ENCODE results near the gene DSTYK. TPM values are rescaled to one million over a fixed set of nuclear protein-coding genes. Genes with fewer than 3 reads are reported as not detected.

The DSTYK gene
- total RNA-seq, 1 donor from 2014 or later = 11.7 TPM

- H3K4me3 Mint-ChIP-seq = no peak overlapping the region
- H3K9me3 Mint-ChIP-seq = no peaks in the 10 kb centered on the region
- H3K36me3 Mint-ChIP-seq = no peaks in the 10 kb centered on the region
- no peak overlapping the region for H3K27ac Mint-ChIP-seq
- peaks cover 24% of the 10 kb centered on the region for H3K4me1 Mint-ChIP-seq (ENCODE audit: unreplicated experiment)
- no peak for DNase-seq (ENCODE audit: extremely low spot score, unreplicated experiment)
- no peaks in the 10 kb centered on the region for H3K27me3 Mint-ChIP-seq
- TF ChIP-seq, protein P1, sequence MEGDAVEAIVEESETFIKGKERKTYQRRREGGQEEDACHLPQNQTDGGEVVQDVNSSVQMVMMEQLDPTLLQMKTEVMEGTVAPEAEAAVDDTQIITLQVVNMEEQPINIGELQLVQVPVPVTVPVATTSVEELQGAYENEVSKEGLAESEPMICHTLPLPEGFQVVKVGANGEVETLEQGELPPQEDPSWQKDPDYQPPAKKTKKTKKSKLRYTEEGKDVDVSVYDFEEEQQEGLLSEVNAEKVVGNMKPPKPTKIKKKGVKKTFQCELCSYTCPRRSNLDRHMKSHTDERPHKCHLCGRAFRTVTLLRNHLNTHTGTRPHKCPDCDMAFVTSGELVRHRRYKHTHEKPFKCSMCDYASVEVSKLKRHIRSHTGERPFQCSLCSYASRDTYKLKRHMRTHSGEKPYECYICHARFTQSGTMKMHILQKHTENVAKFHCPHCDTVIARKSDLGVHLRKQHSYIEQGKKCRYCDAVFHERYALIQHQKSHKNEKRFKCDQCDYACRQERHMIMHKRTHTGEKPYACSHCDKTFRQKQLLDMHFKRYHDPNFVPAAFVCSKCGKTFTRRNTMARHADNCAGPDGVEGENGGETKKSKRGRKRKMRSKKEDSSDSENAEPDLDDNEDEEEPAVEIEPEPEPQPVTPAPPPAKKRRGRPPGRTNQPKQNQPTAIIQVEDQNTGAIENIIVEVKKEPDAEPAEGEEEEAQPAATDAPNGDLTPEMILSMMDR (conservative IDR thresholded peaks at IDR 0.05) = no peak
Observed at GRCh38 chr1:205249651-205250050, 38.1 kb upstream of the DSTYK start.

- no peaks in the 10 kb centered on the region for H3K27me3 Mint-ChIP-seq
- TF ChIP-seq, protein P1 (conservative IDR thresholded peaks at IDR 0.05) = no peak
- H3K9me3 Mint-ChIP-seq = no peaks in the 10 kb centered on the region
- no peak overlapping the region for H3K4me3 Mint-ChIP-seq
- peak; percentile 75 for DNase-seq (ENCODE audit: extremely low spot score, unreplicated experiment)
- no peaks in the 10 kb centered on the region for H3K36me3 Mint-ChIP-seq
- peaks cover 24% of the 10 kb centered on the region for H3K4me1 Mint-ChIP-seq (ENCODE audit: unreplicated experiment)
- H3K27ac Mint-ChIP-seq = no peak overlapping the region
Observed at GRCh38 chr1:205248793-205249601, 37.5 kb upstream of the DSTYK start.

DNA sequence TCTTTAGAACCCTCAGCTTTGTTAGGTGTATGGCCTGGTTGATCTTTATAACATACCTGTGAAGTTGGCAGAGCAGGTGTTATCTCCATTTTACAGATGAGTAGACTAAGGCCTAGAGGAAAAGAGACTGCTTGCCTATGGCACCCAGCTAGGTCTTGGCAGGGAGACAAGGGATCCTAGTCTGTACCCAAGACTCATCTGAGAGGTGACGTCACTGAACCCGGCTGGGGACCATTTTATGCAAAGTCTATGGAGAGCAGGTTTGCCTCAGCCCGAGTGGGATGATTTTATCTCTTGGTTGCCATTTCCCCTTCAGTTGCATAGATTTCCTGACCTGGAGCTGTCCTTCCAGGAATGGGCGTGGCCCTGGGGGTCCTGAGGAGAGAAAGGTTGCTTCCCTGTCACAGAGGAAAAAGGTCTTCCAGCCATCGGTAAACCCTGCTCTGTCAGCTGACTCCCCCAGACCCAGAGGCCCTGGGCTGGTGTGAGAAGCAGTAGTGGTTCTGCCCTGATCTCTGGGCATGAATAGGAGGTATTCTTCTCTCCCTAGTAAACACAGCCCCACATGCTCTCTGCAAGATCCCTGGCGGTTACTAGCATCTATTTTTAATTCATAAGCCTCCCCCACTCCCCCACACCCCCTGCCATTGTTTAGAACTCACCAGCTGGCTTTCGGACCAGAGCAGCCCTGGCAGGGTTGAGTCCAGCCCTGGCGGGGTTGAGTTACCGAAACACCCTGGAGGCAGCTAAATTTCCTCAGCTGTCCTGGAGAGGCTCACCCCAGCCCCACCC lies 35.8 kb upstream of the DSTYK start:
- Mint-ChIP-seq H3K4me1 (ENCODE audit: unreplicated experiment) (peaks cover 24% of the 10 kb centered on the region), H3K27ac (no peak overlapping the region), H3K36me3 (peaks cover 2% of the 10 kb centered on the region), H3K9me3 (no peaks in the 10 kb centered on the region), H3K4me3 (no peak overlapping the region), H3K27me3 (no peaks in the 10 kb centered on the region)
- no peak for DNase-seq (ENCODE audit: extremely low spot score, unreplicated experiment)
- TF ChIP-seq, protein P1 (conservative IDR thresholded peaks at IDR 0.05) = no peak

GRCh38 chr1:205246351-205247119 lies 35.0 kb upstream of the DSTYK start:
- H3K27ac Mint-ChIP-seq = peak overlapping the region; percentile 88
- H3K27me3 Mint-ChIP-seq = no peaks in the 10 kb centered on the region
- peaks cover 24% of the 10 kb centered on the region for H3K4me1 Mint-ChIP-seq (ENCODE audit: unreplicated experiment)
- TF ChIP-seq, protein P1 (conservative IDR thresholded peaks at IDR 0.05) = no peak
- peak overlapping the region; percentile 41 for H3K4me3 Mint-ChIP-seq
- no peaks in the 10 kb centered on the region for H3K9me3 Mint-ChIP-seq
- peaks cover 5% of the 10 kb centered on the region for H3K36me3 Mint-ChIP-seq
- DNase-seq (ENCODE audit: extremely low spot score, unreplicated experiment) = no peak

DNA sequence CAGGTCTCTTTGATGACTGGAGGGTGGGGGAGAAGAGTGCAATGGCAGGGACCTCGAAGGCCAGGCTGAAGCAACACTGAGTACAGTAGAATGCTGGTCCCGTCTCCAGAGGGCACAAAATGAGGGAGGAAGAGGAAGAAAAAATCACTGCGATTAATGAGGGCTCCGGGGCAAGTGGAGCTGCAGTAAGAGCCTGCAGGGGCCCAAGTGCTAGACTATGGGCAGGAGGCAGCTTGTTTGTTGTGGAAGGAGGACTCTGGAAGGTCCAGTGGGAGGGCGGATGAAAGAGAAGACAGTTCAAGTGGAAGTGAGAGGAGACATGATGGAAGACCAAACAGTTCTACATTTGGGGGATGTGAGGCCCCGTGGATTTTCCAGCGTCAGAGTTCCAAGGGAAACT lies 33.6 kb upstream of the DSTYK start:
- peaks cover 21% of the 10 kb centered on the region for H3K4me1 Mint-ChIP-seq (ENCODE audit: unreplicated experiment)
- no peak overlapping the region for H3K27ac Mint-ChIP-seq

More for the DNA sequence above, 33.6 kb upstream of the DSTYK start:
- Mint-ChIP-seq H3K4me3 (no peak overlapping the region), H3K36me3 (peaks cover 5% of the 10 kb centered on the region), H3K27me3 (no peaks in the 10 kb centered on the region), H3K9me3 (no peaks in the 10 kb centered on the region)
- no peak for DNase-seq (ENCODE audit: extremely low spot score, unreplicated experiment)
- TF ChIP-seq, protein P1 (conservative IDR thresholded peaks at IDR 0.05) = no peak
